Glutamatergic neuron (in vitro differentiated cells): ENCODE data around the gene RAD51C. TPM values are rescaled to one million over a fixed set of nuclear protein-coding genes. Genes with fewer than 3 reads are reported as not detected.
"Not testable (repeated sequence)": the region's sequence is repeated elsewhere in the genome, so short reads cannot be mapped to it uniquely, and the experiment has no call there.

Source experiments
- DNase-seq: peaks from one replicate; pipeline ENCODE4 v3.0.0; 2022
- H3K27ac Mint-ChIP-seq: one replicate; pipeline ENCODE4 v1.8.0; 2020; ENCODE audit warnings: mild to moderate bottlenecking, mixed read lengths, inconsistent platforms; ENCODE audit not compliant: unreplicated experiment
- H3K27me3 Mint-ChIP-seq: one replicate; pipeline ENCODE4 v1.8.0; 2020; ENCODE audit warnings: mild to moderate bottlenecking, moderate library complexity, mixed read lengths, inconsistent platforms; ENCODE audit not compliant: unreplicated experiment
- H3K36me3 Mint-ChIP-seq: one replicate; pipeline ENCODE4 v1.8.0; 2020; ENCODE audit warnings: mild to moderate bottlenecking, mixed read lengths, inconsistent platforms; ENCODE audit not compliant: unreplicated experiment
- H3K4me1 Mint-ChIP-seq: one replicate; pipeline ENCODE4 v1.8.0; 2020; ENCODE audit warnings: mild to moderate bottlenecking, low read depth, mixed read lengths, inconsistent platforms; ENCODE audit not compliant: unreplicated experiment
- H3K4me3 Mint-ChIP-seq: one replicate; pipeline ENCODE4 v1.8.0; 2020; ENCODE audit warnings: mild to moderate bottlenecking, mixed read lengths, inconsistent platforms; ENCODE audit not compliant: unreplicated experiment
- H3K9me3 Mint-ChIP-seq: one replicate; pipeline ENCODE4 v1.8.0; 2020; ENCODE audit warnings: mild to moderate bottlenecking, moderate library complexity, mixed read lengths, inconsistent platforms; ENCODE audit not compliant: unreplicated experiment
- CTCF ChIP-seq: fragments of 200-600 bp; sonication (generic); IDR thresholded peaks from one replicate; pipeline ENCODE4 v1.5.0; 2021; ENCODE audit not compliant: partially characterized antibody, unreplicated experiment
- long read RNA-seq: library from polyadenylated mRNA; unstranded; transcript quantifications from one replicate; pipeline ENCODE4 v2.0.0, GENCODE V29; 2020; ENCODE audit not compliant: unreplicated experiment
- total RNA-seq: library from RNA; stranded (reverse); fragmentation: NEBNext Ultra II Directional; extraction: Animal tissue kit (Norgen Biotek cat#: 25700); gene quantifications from one replicate; pipeline ENCODE4 v1.2.1, GENCODE V29; 2021; ENCODE audit not compliant: unreplicated experiment

The RAD51C gene
- total RNA-seq, result 8.5 TPM
- long read RNA-seq, transcript RAD51C-201 (9 exons, 2,591 nt), result major isoform, 7 of 22 reads
- long read RNA-seq, partial matches to known transcripts, result 3 of 22 reads
- long read RNA-seq, other reads (novel, unspliced or antisense), result 9 of 22 reads

- Mint-ChIP-seq H3K27ac (peak within 1 kb of the TSS; percentile 48), H3K36me3 (no peaks in the 10 kb centered on the region), H3K4me3 (peak within 1 kb of the TSS; percentile 86), H3K4me1 (peaks cover 6% of the 10 kb centered on the region), H3K9me3 (peaks cover 2% of the 10 kb centered on the region), H3K27me3 (no peaks in the 10 kb centered on the region)
- peak; percentile 75 for DNase-seq
- no peak for TF ChIP-seq CTCF
Observed at GRCh38 chr17:58692239-58693055, at the start of gene RAD51C. TSS of gene RAD51C (plus strand) at chr17:58692602. CDS start at chr17:58692644, 42 bp downstream.

GRCh38 chr17:58643147-58643546, 49.3 kb upstream of the RAD51C start:
- DNase-seq, result no peak
- no peak for TF ChIP-seq CTCF
- Mint-ChIP-seq H3K4me1 (no peaks in the 10 kb centered on the region), H3K27ac (no peak overlapping the region), H3K4me3 (no peak overlapping the region), H3K27me3 (peaks cover 3% of the 10 kb centered on the region), H3K9me3 (no peaks in the 10 kb centered on the region), H3K36me3 (no peaks in the 10 kb centered on the region)

GRCh38 chr17:58648236-58648635, 44.2 kb upstream of the RAD51C start:
- H3K4me3 Mint-ChIP-seq, result no peak overlapping the region
- no peaks in the 10 kb centered on the region for H3K4me1 Mint-ChIP-seq
- H3K27me3 Mint-ChIP-seq, result peaks cover 3% of the 10 kb centered on the region
- H3K9me3 Mint-ChIP-seq, result no peaks in the 10 kb centered on the region
- no peaks in the 10 kb centered on the region for H3K36me3 Mint-ChIP-seq
- TF ChIP-seq CTCF, result no peak
- DNase-seq, result no peak
- H3K27ac Mint-ChIP-seq, result no peak overlapping the region

GRCh38 chr17:58657962-58658803, 34.2 kb upstream of the RAD51C start:
- peak overlapping the region; percentile 22 for H3K27ac Mint-ChIP-seq
- not testable (repeated sequence) for H3K9me3 Mint-ChIP-seq, DNase-seq, H3K4me1 Mint-ChIP-seq, H3K27me3 Mint-ChIP-seq, H3K36me3 Mint-ChIP-seq
- H3K4me3 Mint-ChIP-seq, result peak overlapping the region; percentile 77

GRCh38 chr17:58658804-58659713, 33.3 kb upstream of the RAD51C start:
- peaks cover 6% of the 10 kb centered on the region for H3K4me1 Mint-ChIP-seq
- TF ChIP-seq CTCF, result no peak
- H3K4me3 Mint-ChIP-seq, result peak overlapping the region; percentile 77
- peak overlapping the region; percentile 99 for H3K27ac Mint-ChIP-seq
- H3K9me3 Mint-ChIP-seq, result peaks cover 9% of the 10 kb centered on the region
- no peaks in the 10 kb centered on the region for H3K36me3 Mint-ChIP-seq
- H3K27me3 Mint-ChIP-seq, result peaks cover 7% of the 10 kb centered on the region
- peak; percentile 55 for DNase-seq

- Mint-ChIP-seq H3K4me3 (peak overlapping the region; percentile 77), H3K27ac (peak overlapping the region; percentile 99)
- H3K4me1 Mint-ChIP-seq, DNase-seq, H3K27me3 Mint-ChIP-seq, H3K36me3 Mint-ChIP-seq, H3K9me3 Mint-ChIP-seq: not testable (repeated sequence)
Observed at GRCh38 chr17:58659714-58660084, 32.7 kb upstream of the RAD51C start.
